Measurements from ENCODE around the gene DYSF. TPM values are rescaled to one million over a fixed set of nuclear protein-coding genes. Genes with fewer than 3 reads are reported as not detected.

DYSF gene
- total RNA-seq, 1 donor from 2014 or later, result 112 TPM

DNA sequence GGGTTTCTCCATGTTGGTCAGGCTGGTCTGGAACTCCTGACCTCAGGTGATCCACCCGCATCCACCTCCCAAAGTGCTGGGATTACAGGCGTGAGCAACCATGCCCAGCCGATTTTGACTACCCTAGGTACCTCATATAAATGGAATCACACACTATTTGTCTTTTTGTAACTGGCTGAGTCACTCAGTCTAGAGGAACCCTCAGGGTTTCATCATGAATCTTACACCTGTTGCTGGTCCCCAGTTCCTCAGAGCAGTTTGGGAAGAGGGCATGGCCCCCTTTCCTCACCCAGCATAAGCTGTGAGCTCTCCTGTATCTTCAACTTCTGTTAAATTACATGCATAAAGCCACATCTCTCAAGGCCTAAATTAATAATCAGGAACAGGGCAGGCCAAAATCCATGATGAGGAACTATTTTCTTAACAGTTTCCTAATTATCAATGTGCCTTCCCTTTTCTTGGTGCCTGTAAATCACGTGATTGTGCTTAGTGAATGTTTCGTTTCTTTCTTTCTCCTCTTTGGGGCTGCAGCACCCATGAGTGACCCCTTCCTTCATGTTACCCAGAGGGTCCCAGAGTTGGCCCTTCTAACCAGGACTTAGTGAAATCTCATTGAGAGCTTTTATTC, 20.9 kb downstream of the DYSF start:
- Mint-ChIP-seq H3K9me3 (ENCODE audit: low read depth) (no peaks in the 10 kb centered on the region), H3K4me1 (ENCODE audit: low read depth) (peaks cover 61% of the 10 kb centered on the region), H3K27me3 (ENCODE audit: low read depth) (no peaks in the 10 kb centered on the region), H3K27ac (ENCODE audit: unreplicated experiment) (peak overlapping the region; percentile 73), H3K36me3 (ENCODE audit: low read depth) (peaks cover 15% of the 10 kb centered on the region), H3K4me3 (ENCODE audit: unreplicated experiment) (no peak overlapping the region)
- TF ChIP-seq, protein P1, sequence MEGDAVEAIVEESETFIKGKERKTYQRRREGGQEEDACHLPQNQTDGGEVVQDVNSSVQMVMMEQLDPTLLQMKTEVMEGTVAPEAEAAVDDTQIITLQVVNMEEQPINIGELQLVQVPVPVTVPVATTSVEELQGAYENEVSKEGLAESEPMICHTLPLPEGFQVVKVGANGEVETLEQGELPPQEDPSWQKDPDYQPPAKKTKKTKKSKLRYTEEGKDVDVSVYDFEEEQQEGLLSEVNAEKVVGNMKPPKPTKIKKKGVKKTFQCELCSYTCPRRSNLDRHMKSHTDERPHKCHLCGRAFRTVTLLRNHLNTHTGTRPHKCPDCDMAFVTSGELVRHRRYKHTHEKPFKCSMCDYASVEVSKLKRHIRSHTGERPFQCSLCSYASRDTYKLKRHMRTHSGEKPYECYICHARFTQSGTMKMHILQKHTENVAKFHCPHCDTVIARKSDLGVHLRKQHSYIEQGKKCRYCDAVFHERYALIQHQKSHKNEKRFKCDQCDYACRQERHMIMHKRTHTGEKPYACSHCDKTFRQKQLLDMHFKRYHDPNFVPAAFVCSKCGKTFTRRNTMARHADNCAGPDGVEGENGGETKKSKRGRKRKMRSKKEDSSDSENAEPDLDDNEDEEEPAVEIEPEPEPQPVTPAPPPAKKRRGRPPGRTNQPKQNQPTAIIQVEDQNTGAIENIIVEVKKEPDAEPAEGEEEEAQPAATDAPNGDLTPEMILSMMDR (IDR thresholded peaks at IDR 0.05), result no peak
- no peak for DNase-seq (ENCODE audit: low spot score)

DNA sequence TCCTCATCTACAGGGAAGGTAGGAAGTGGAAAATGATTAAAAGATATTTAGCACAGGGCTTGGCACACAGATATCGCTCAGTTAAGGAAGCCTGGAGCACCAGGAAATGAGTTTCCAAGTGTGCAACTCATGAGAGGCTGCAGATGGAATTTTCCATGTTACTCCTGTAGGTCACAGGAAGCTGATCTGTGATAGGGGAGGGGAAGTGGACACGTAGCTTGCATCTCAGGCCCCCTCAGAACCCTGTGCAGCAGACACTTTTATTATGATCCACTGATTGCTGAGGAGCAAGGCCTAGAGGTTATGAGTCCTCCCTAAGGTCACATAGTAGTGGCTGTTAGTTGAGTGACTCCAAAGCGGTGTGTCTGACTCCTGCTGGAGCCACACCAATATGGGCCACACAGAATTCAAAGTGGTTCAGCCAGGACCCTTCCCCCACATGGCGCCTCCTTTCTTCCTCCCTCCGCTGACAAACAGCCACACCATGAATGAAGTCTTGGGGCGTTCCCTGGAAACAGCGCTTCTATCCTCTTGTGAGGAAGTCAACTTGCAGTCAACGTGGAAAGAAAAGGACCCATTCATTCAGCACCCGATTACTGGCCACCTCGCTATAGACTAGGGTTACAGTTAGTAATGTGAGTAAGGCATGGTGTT, 21.5 kb downstream of the DYSF start:
- peaks cover 17% of the 10 kb centered on the region for H3K36me3 Mint-ChIP-seq (ENCODE audit: low read depth)
- H3K27ac Mint-ChIP-seq (ENCODE audit: unreplicated experiment), result peak overlapping the region; percentile 73
- TF ChIP-seq, protein P1 (IDR thresholded peaks at IDR 0.05), result no peak
- no peaks in the 10 kb centered on the region for H3K9me3 Mint-ChIP-seq (ENCODE audit: low read depth)
- H3K27me3 Mint-ChIP-seq (ENCODE audit: low read depth), result no peaks in the 10 kb centered on the region
- DNase-seq (ENCODE audit: low spot score), result no peak
- no peak overlapping the region for H3K4me3 Mint-ChIP-seq (ENCODE audit: unreplicated experiment)
- peaks cover 55% of the 10 kb centered on the region for H3K4me1 Mint-ChIP-seq (ENCODE audit: low read depth)

DNA sequence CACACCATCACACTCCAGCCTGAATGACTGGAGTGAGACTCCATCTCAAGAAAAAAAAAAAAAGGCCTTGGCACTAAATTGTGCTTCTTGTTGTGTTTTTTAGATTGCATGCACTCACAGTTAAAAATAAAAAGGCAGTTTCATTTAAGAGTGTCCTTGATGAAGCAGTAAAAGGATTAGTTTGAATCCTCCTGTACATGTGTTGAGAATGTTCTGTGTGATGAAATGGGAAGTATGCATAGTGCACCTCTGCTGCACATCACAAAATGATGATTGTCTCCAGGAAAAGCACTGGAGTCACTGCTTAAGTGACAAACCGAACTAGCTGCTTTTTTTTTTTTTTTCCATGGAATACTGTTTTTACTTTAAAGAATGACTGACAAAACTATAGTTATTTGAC, 23.1 kb downstream of the DYSF start:
- H3K27ac Mint-ChIP-seq (ENCODE audit: unreplicated experiment), result peak overlapping the region; percentile 24
- H3K4me3 Mint-ChIP-seq (ENCODE audit: unreplicated experiment), result no peak overlapping the region
- no peaks in the 10 kb centered on the region for H3K9me3 Mint-ChIP-seq (ENCODE audit: low read depth)
- H3K4me1 Mint-ChIP-seq (ENCODE audit: low read depth), result peaks cover 41% of the 10 kb centered on the region
- no peak for DNase-seq (ENCODE audit: low spot score)
- H3K36me3 Mint-ChIP-seq (ENCODE audit: low read depth), result peaks cover 19% of the 10 kb centered on the region
- H3K27me3 Mint-ChIP-seq (ENCODE audit: low read depth), result no peaks in the 10 kb centered on the region
- TF ChIP-seq, protein P1 (IDR thresholded peaks at IDR 0.05), result no peak

DNA sequence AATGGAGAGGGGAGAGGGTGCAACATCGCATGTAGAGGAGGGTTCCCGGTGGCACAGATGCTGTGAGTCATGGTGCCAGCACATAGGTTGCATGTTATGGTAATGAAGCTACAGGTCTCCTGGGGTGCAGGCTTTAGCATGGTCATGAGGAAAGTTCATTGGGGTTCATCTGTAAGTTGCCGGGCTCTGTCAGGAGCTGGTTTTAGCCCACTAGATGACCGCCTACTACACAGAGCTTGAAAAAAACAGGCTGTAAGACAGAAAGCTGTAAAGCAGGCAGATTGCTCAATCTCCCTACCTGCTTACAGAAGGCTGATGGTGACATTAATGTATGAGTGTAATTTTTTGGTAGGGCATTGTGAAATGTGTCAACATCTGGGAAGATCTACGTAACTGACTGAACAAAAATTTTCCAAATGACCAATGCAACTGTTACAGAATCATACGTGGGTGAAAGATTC, 23.9 kb downstream of the DYSF start:
- TF ChIP-seq, protein P1 (IDR thresholded peaks at IDR 0.05), result no peak
- DNase-seq (ENCODE audit: low spot score), result no peak
- Mint-ChIP-seq H3K9me3 (ENCODE audit: low read depth) (no peaks in the 10 kb centered on the region), H3K27ac (ENCODE audit: unreplicated experiment) (peak overlapping the region; percentile 53), H3K27me3 (ENCODE audit: low read depth) (no peaks in the 10 kb centered on the region), H3K4me1 (ENCODE audit: low read depth) (peaks cover 36% of the 10 kb centered on the region), H3K36me3 (ENCODE audit: low read depth) (peaks cover 23% of the 10 kb centered on the region), H3K4me3 (ENCODE audit: unreplicated experiment) (no peak overlapping the region)

DNA sequence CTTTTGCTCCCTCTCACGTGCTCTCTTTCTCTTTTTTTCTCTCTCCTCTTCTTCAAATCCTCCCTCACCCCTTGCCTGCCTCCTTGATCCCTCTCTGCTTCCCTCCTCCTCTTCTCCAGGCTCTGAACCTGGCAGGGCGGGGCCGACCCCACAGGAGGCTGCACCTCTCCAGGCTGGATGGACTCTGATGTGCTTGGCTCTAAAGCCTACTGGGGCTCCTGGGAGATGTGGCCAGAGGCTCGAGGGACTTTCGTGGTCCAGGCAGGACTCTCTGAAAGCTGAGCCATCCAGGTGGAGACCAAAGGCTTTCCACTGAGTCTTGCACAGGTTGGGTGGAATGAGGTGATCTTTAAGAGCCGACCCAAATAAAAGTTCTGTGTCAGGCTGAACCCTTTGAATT, 25.4 kb downstream of the DYSF start:
- no peak for DNase-seq (ENCODE audit: low spot score)
- Mint-ChIP-seq H3K36me3 (ENCODE audit: low read depth) (peaks cover 23% of the 10 kb centered on the region), H3K27ac (ENCODE audit: unreplicated experiment) (peak overlapping the region; percentile 58), H3K27me3 (ENCODE audit: low read depth) (no peaks in the 10 kb centered on the region), H3K4me1 (ENCODE audit: low read depth) (peaks cover 26% of the 10 kb centered on the region), H3K4me3 (ENCODE audit: unreplicated experiment) (no peak overlapping the region), H3K9me3 (ENCODE audit: low read depth) (no peaks in the 10 kb centered on the region)
- TF ChIP-seq, protein P1 (IDR thresholded peaks at IDR 0.05), result no peak
